Measurements from ENCODE around the gene CDH12.

DNA sequence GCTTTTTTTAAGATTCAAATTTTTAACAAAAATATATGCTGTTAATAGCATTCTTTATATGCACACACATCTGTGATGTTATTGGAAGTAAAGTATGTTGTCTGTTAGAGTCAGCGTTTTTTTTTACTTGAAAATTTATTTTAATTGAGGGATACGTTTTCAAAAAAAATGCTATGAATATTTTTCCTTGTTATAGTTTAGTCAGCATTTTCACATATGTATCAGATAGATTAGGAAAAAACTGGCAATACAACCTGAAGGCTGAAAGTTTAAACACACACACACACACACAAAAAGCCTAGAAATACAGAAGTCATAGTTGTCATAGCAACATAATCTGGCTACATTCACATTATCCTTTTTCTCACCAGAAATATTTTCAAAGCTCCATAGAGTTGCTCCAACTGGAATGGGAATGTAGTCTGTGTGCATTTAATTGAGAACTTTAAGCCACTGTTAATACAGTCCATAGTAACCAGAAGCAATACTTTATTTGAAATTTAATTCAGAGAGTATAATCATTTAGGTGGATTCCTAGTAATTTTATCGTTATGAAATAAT, 116.6 kb downstream of the CDH12 start:
- TF ChIP-seq CTCF (IDR thresholded peaks at IDR 0.05), result no peak
- TF ChIP-seq POLR2A (IDR thresholded peaks at IDR 0.05), result no peak
- TF ChIP-seq EP300 (IDR thresholded peaks at IDR 0.05), result no peak

Data from ovary (tissue), 3 donors.